WTC11 (cell line): ENCODE measurements around the gene CDKN2AIPNL. TPM values are rescaled to one million over a fixed set of nuclear protein-coding genes. Genes with fewer than 3 reads are reported as not detected.

Experiments
- ATAC-seq: fragments of 200-7000 bp; cut with Tn5 transposase; 2 replicates; pipeline ENCODE4 v1.10.0; 2021; ENCODE audit warnings: mild to moderate bottlenecking, moderate library complexity
- CTCF ChIA-PET: fragments of 300-600 bp; sonication (Branson Sonifier 250); formaldehyde crosslinking; loops from one replicate; lab custom pipeline; 2021; ENCODE audit warnings: antibody characterized with exemption; lab: Charles Lee
- POLR2A ChIA-PET: fragments of 350-600 bp; sonication (Branson Sonifier 250); formaldehyde crosslinking; loops from one replicate; lab custom pipeline; 2021; ENCODE audit warnings: antibody characterized with exemption; lab: Charles Lee
- DNase-seq: peaks from one replicate; pipeline ENCODE4 v3.0.0; 2021; ENCODE audit warnings: low spot score
- H3K27ac Mint-ChIP-seq: 2 replicates; pipeline ENCODE4 v1.8.0; 2021; ENCODE audit warnings: mixed read lengths
- H3K27me3 Mint-ChIP-seq: 2 replicates; pipeline ENCODE4 v1.8.0; 2021; ENCODE audit warnings: low read depth, mild to moderate bottlenecking, moderate library complexity, mixed read lengths
- H3K36me3 Mint-ChIP-seq: 2 replicates; pipeline ENCODE4 v1.8.0; 2021; ENCODE audit warnings: mixed read lengths
- H3K4me1 Mint-ChIP-seq: 2 replicates; pipeline ENCODE4 v1.8.0; 2022; ENCODE audit warnings: mixed read lengths
- H3K4me3 Mint-ChIP-seq: 2 replicates; pipeline ENCODE4 v1.8.0; 2021; ENCODE audit warnings: mild to moderate bottlenecking, moderate library complexity, mixed read lengths
- H3K9me3 Mint-ChIP-seq: 2 replicates; pipeline ENCODE4 v1.8.0; 2021; ENCODE audit warnings: mixed read lengths
- ATF2 ChIP-seq: sonication (generic); formaldehyde crosslinking; IDR thresholded peaks from 2 replicates; pipeline ENCODE4 v1.8.1; 2022; ENCODE audit warnings: low read depth, missing genetic modification reagents, borderline replicate concordance
- ELF4 ChIP-seq: sonication (generic); formaldehyde crosslinking; IDR thresholded peaks from 2 replicates; pipeline ENCODE4 v1.8.1; 2022; ENCODE audit warnings: low read depth, mild to moderate bottlenecking, moderate library complexity, missing genetic modification reagents
- ESRRA ChIP-seq: sonication (generic); formaldehyde crosslinking; IDR thresholded peaks from 2 replicates; pipeline ENCODE4 v1.8.1; 2022; ENCODE audit warnings: mild to moderate bottlenecking, missing genetic modification reagents, borderline replicate concordance
- FOXP1 ChIP-seq: sonication (generic); formaldehyde crosslinking; IDR thresholded peaks from 2 replicates; pipeline ENCODE4 v1.8.0; 2022; ENCODE audit warnings: missing genetic modification reagents, mild to moderate bottlenecking, moderate library complexity, borderline replicate concordance
- GTF2I ChIP-seq: fragments of 250-450 bp; sonication (Bioruptor Pico); conservative IDR thresholded peaks from 2 replicates; pipeline ENCODE4 v1.4.0; 2021; ENCODE audit warnings: mild to moderate bottlenecking
- HMGA2 ChIP-seq: fragments of 250-450 bp; sonication (Bioruptor Pico); IDR thresholded peaks from 2 replicates; pipeline ENCODE4 v1.4.0; 2021; ENCODE audit warnings: mild to moderate bottlenecking, moderate library complexity
- JAZF1 ChIP-seq: fragments of 250-450 bp; sonication (Bioruptor Pico); IDR thresholded peaks from 2 replicates; pipeline ENCODE4 v1.9.0; 2021; ENCODE audit warnings: moderate library complexity, mild to moderate bottlenecking, inconsistent platforms
- MXD4 ChIP-seq: fragments of 250-450 bp; sonication (Bioruptor Pico); IDR thresholded peaks from 2 replicates; pipeline ENCODE4 v1.8.0; 2021; ENCODE audit warnings: mild to moderate bottlenecking, moderate library complexity, borderline replicate concordance
- NFYB ChIP-seq: sonication (generic); formaldehyde crosslinking; conservative IDR thresholded peaks from 2 replicates; pipeline ENCODE4 v1.8.0; 2022; ENCODE audit warnings: low read depth, missing genetic modification reagents
- NR1H2 ChIP-seq: sonication (generic); formaldehyde crosslinking; IDR thresholded peaks from 2 replicates; pipeline ENCODE4 v1.9.0; 2021; ENCODE audit warnings: mild to moderate bottlenecking, moderate library complexity, missing genetic modification reagents
- RELA ChIP-seq: sonication (generic); formaldehyde crosslinking; IDR thresholded peaks from 2 replicates; pipeline ENCODE4 v1.8.1; 2022; ENCODE audit warnings: missing genetic modification reagents, mild to moderate bottlenecking, borderline replicate concordance
- RORB ChIP-seq: fragments of 250-450 bp; sonication (Bioruptor Pico); IDR thresholded peaks from 2 replicates; pipeline ENCODE4 v1.9.0; 2021; ENCODE audit warnings: mild to moderate bottlenecking
- TEAD4 ChIP-seq: sonication (generic); formaldehyde crosslinking; IDR thresholded peaks from 2 replicates; pipeline ENCODE4 v1.8.0; 2022; ENCODE audit warnings: mild to moderate bottlenecking, missing genetic modification reagents
- ZBTB21 ChIP-seq: sonication (generic); formaldehyde crosslinking; IDR thresholded peaks from 2 replicates; pipeline ENCODE4 v1.8.1; 2023; ENCODE audit warnings: mild to moderate bottlenecking, missing genetic modification reagents, borderline replicate concordance
- ZNF263 ChIP-seq: sonication (generic); formaldehyde crosslinking; IDR thresholded peaks from 2 replicates; pipeline ENCODE4 v1.8.1; 2022; ENCODE audit warnings: low read depth, mild to moderate bottlenecking, moderate library complexity, missing genetic modification reagents
- ZNF317 ChIP-seq: sonication (generic); formaldehyde crosslinking; IDR thresholded peaks from 2 replicates; pipeline ENCODE4 v1.8.1; 2023; ENCODE audit warnings: low read depth, mild to moderate bottlenecking, moderate library complexity, missing genetic modification reagents, borderline replicate concordance
- ZNF396 ChIP-seq: fragments of 250-450 bp; sonication (Bioruptor Pico); IDR thresholded peaks from 2 replicates; pipeline ENCODE4 v1.8.0; 2021; ENCODE audit warnings: mild to moderate bottlenecking, moderate library complexity, borderline replicate concordance
- ZNF416 ChIP-seq: fragments of 250-450 bp; sonication (Bioruptor Pico); IDR thresholded peaks from 2 replicates; pipeline ENCODE4 v1.9.0; 2021; ENCODE audit warnings: mild to moderate bottlenecking, inconsistent platforms
- ZNF532 ChIP-seq: fragments of 250-450 bp; sonication (Bioruptor Pico); IDR thresholded peaks from 2 replicates; pipeline ENCODE4 v1.9.0; 2021; ENCODE audit warnings: mild to moderate bottlenecking, borderline replicate concordance
- ZSCAN18 ChIP-seq: fragments of 250-450 bp; sonication (Bioruptor Pico); IDR thresholded peaks from 2 replicates; pipeline ENCODE4 v2.1.2; 2022; ENCODE audit warnings: mild to moderate bottlenecking, moderate library complexity
- total RNA-seq: library from RNA; stranded (reverse); gene quantifications from 3 replicates; pipeline ENCODE4 v1.2.3, GENCODE V29; 2021
- TF ChIP-seq, protein P1 (sequence below): sonication (generic); formaldehyde crosslinking; IDR thresholded peaks from 2 replicates; pipeline ENCODE4 v1.8.0; 2022; ENCODE audit warnings: mild to moderate bottlenecking, missing genetic modification reagents
- TF ChIP-seq, protein P2 (sequence below): sonication (generic); formaldehyde crosslinking; IDR thresholded peaks from 2 replicates; pipeline ENCODE4 v1.8.1; 2022; ENCODE audit warnings: mild to moderate bottlenecking, moderate library complexity, missing genetic modification reagents
- TF ChIP-seq, protein P3 (sequence below): fragments of 250-450 bp; sonication (Bioruptor Pico); conservative IDR thresholded peaks from 2 replicates; pipeline ENCODE4 v1.9.0; 2021; ENCODE audit warnings: mild to moderate bottlenecking
- TF ChIP-seq, protein P4 (sequence below): sonication (generic); formaldehyde crosslinking; IDR thresholded peaks from 2 replicates; pipeline ENCODE4 v1.8.1; 2022; ENCODE audit warnings: low read depth, mild to moderate bottlenecking, moderate library complexity, missing genetic modification reagents, borderline replicate concordance

The CDKN2AIPNL gene
- total RNA-seq, 1 experiment from 2014 or later, result 54.3 TPM

DNA sequence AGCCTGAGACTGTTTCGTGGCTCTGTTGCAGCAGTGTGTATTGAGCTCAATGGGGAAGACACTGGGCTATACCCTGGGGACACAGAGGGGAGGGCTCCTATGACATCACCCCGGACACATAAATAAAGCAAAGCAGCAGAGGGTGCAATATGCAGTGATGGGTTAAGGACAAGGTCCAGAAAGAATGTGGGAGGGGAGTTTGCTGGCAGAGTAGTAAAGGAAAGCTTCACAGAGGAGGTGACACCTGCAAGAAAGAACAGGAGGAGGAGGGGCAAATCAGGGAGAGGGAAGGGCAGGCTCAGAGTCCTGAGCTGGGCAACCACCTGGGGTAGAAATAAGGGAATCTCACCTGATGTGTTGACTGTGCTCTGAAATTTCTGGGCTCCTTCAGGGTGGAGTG lies 35.3 kb upstream of the CDKN2AIPNL start (continued):
- TF ChIP-seq ZNF532 (no peak), RELA (no peak), TEAD4 (no peak), FOXP1 (CRISPR knock-in tag) (no peak), ZBTB21 (no peak), ZNF416 (CRISPR knock-in tag) (no peak), GTF2I (no peak), ZNF396 (no peak), RORB (no peak), HMGA2 (CRISPR knock-in tag) (no peak), MXD4 (CRISPR knock-in tag) (no peak)

DNA sequence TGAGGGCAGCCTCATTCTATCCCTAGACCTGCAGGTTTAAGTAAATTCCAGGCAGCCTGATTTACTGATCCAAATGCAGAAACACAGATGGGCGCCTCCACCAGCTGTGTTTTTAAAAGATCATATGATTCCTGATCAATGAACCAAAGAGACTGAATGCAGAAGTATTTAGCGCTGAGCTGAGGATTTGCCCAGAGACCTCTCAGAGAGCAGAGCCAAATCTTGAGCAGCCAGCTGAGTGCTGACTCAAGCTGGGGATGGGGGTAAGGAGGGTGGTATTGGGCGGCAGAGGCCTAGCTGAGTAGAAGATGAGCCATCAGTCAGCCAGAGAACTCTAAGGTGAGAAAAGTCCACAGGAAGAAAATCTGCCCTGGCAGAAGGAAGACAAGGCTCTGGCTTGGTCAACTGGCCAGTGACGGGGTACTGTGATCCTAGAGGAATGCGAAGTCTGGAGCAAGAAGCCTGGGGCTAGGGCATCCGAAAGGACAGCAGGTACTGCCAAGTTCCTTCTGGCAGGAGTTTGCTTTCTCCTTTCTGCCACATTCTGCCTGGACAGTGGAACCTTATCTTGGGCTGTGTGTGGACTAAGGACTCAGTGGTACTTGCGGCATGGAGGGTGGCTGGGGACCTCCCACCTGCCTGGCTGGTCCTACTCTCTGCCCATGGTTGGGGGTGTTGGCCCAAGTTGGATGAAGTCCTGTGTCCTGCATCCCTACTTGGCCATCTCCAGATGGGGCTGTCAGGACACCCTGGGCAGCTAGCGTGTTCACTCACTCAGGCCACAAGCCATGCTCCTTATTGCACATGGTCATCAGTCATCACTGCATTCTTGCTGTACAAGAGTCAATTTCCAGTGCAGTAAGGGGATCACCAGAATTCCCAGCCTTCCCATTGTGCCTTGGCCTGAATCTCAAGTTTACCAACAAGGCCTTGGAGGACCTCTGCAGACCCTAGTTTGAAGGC lies 34.5 kb upstream of the CDKN2AIPNL start:
- Mint-ChIP-seq H3K27ac (peak overlapping the region; percentile 3; the same call in 1 of the 2 replicates), H3K9me3 (peaks cover 15% of the 10 kb centered on the region), H3K4me1 (peaks cover 19% of the 10 kb centered on the region), H3K27me3 (peaks cover 3% of the 10 kb centered on the region; the same call in 1 of the 2 replicates), H3K4me3 (no peak overlapping the region), H3K36me3 (peaks cover 20% of the 10 kb centered on the region)
- ChIA-PET CTCF (interaction anchor here (1.5 kb wide), 1 partner anchor 141 kb away, joined by 4 read pairs; no protein-coding TSS in a partner anchor), POLR2A (interaction anchor here (1.0 kb wide), 1 partner anchor 21 kb away, joined by 4 read pairs; no protein-coding TSS in a partner anchor)
- no peak for DNase-seq
- TF ChIP-seq, protein P1, sequence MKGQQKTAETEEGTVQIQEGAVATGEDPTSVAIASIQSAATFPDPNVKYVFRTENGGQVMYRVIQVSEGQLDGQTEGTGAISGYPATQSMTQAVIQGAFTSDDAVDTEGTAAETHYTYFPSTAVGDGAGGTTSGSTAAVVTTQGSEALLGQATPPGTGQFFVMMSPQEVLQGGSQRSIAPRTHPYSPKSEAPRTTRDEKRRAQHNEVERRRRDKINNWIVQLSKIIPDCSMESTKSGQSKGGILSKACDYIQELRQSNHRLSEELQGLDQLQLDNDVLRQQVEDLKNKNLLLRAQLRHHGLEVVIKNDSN, result no peak
- TF ChIP-seq NR1H2 (CRISPR knock-in tag) (no peak), ESRRA (CRISPR knock-in tag) (no peak), ZNF317 (CRISPR knock-in tag) (no peak), NFYB (no peak), ELF4 (CRISPR knock-in tag) (no peak), ZSCAN18 (no peak), ATF2 (no peak), ZNF263 (CRISPR knock-in tag) (no peak), JAZF1 (CRISPR knock-in tag) (no peak)
- TF ChIP-seq, protein P2, sequence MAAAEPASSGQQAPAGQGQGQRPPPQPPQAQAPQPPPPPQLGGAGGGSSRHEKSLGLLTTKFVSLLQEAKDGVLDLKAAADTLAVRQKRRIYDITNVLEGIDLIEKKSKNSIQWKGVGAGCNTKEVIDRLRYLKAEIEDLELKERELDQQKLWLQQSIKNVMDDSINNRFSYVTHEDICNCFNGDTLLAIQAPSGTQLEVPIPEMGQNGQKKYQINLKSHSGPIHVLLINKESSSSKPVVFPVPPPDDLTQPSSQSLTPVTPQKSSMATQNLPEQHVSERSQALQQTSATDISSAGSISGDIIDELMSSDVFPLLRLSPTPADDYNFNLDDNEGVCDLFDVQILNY (CRISPR knock-in tag), result no peak
- TF ChIP-seq, protein P3, sequence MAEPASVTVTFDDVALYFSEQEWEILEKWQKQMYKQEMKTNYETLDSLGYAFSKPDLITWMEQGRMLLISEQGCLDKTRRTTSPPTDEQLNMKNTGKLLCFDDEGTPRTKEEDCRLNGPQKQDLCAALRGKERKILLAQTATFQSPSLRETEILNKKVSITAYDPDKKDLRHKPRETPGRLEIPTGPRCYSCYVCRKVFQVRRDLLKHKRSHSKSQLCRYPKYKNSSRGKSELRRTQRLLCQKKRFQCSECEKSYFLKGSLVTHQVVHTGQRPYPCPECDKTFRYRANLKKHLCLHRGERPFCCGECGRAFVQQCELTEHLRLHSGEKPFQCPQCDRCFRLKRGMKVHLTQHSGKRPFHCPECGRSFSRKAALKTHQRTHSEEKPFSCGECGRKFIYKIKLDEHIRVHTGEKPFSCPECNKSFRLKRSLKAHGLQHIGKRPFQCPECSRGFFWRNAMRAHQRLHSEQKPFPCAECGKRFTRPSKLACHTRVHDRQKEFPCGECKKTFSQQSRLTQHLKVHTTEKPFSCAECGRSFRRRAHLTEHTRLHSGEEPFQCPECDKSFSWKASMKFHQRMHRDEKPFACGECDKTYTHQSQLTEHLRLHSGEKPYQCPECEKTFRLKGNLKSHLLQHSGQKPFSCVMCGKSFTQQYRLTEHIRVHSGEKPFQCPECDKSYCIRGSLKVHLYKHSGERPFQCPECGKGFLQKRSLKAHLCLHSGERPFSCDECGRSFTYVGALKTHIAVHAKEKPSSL, result no peak
- TF ChIP-seq, protein P4, sequence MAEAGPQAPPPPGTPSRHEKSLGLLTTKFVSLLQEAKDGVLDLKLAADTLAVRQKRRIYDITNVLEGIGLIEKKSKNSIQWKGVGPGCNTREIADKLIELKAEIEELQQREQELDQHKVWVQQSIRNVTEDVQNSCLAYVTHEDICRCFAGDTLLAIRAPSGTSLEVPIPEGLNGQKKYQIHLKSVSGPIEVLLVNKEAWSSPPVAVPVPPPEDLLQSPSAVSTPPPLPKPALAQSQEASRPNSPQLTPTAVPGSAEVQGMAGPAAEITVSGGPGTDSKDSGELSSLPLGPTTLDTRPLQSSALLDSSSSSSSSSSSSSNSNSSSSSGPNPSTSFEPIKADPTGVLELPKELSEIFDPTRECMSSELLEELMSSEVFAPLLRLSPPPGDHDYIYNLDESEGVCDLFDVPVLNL (CRISPR knock-in tag), result no peak
- no peak for ATAC-seq
